Fibroblast of mammary gland (primary cell): Measurements from ENCODE around the gene SWAP70.

Experiments used
- DNase-seq: peaks from one replicate; pipeline ENCODE4 v3.0.0-alpha.2; 2010; ENCODE audit warnings: low read depth
- H3K4me3 ChIP-seq: 2 replicates; pipeline ENCODE4 v1.5.1; 2011; ENCODE audit warnings: low read depth, mild to moderate bottlenecking, low read length, moderate library complexity; ENCODE audit not compliant: control insufficient read depth
- TF ChIP-seq, protein P1 (sequence below): conservative IDR thresholded peaks from 2 replicates; pipeline ENCODE4 v1.5.1; 2011; ENCODE audit warnings: low read depth, low read length, inconsistent platforms; ENCODE audit not compliant: control insufficient read depth, insufficient read depth

The SWAP70 gene

GRCh38 chr11:9708544-9708943 is 44.7 kb downstream of the SWAP70 start:
- DNase-seq, result no peak
- no peak overlapping the region for H3K4me3 ChIP-seq
- TF ChIP-seq, protein P1, sequence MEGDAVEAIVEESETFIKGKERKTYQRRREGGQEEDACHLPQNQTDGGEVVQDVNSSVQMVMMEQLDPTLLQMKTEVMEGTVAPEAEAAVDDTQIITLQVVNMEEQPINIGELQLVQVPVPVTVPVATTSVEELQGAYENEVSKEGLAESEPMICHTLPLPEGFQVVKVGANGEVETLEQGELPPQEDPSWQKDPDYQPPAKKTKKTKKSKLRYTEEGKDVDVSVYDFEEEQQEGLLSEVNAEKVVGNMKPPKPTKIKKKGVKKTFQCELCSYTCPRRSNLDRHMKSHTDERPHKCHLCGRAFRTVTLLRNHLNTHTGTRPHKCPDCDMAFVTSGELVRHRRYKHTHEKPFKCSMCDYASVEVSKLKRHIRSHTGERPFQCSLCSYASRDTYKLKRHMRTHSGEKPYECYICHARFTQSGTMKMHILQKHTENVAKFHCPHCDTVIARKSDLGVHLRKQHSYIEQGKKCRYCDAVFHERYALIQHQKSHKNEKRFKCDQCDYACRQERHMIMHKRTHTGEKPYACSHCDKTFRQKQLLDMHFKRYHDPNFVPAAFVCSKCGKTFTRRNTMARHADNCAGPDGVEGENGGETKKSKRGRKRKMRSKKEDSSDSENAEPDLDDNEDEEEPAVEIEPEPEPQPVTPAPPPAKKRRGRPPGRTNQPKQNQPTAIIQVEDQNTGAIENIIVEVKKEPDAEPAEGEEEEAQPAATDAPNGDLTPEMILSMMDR, result no peak

DNA sequence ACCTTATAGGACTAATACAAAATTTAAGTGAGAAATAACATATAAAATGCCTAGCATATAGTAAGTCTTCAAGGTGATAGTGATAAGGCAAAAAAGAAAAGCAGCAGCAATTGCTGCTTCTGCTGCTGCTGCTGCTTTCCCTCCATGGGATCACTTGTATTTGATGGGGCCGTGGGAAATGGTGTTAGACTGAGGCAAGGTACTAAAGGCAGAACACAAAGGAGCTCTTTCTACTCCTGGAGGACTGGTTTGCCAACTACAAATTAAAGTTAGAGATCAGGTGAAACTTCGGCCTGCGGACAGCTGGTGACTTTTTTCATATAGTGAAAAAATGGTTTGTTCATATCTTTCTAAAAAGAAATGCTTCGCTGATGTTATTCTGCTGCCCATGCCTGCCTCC is 46.3 kb downstream of the SWAP70 start:
- H3K4me3 ChIP-seq, result no peak overlapping the region

GRCh38 chr11:9710852-9711251 is 47.0 kb downstream of the SWAP70 start:
- H3K4me3 ChIP-seq, result no peak overlapping the region
- DNase-seq, result no peak
- TF ChIP-seq, protein P1, result no peak

More for the DNA sequence above, 46.3 kb downstream of the SWAP70 start:
- TF ChIP-seq, protein P1, result no peak
- no peak for DNase-seq

GRCh38 chr11:9711454-9712307 is 47.8 kb downstream of the SWAP70 start:
- TF ChIP-seq, protein P1, result no peak
- no peak overlapping the region for H3K4me3 ChIP-seq
- DNase-seq, result no peak

DNA sequence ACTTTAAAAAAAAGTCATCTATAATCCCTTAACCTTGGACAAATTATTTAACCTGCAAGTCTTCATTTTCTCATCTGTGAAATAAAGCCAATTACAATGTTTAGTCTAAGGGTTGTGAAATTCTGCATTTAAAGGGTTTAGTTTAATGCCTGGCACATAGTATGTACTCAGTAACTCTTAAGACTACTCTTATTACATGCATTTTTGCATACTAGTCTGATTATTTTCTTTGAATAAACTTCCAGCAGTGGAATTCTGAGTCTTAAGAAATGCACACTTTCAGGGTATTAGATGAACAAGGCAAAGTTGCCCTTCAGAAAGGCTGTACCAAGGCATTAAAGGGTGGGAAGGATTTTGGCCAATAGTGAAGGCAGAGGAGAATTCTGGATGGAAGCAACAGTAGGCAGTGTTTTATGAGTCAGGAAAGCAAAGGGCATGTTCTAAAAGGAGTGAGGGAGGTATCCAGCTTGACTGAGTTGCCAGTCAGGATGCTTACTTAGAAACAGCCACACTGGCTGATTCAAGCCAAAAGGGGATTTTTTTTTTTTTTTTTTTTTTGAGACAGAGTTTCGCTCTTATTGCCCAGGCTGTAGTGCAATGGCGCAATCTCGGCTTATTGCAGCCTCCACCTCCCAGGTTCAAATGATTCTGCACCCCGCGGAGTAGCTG is 50.5 kb downstream of the SWAP70 start:
- TF ChIP-seq, protein P1, result no peak
- H3K4me3 ChIP-seq, result no peak overlapping the region
- peak; percentile 43 for DNase-seq

- peak; percentile 89 for DNase-seq
- H3K4me3 ChIP-seq, result no peak overlapping the region
- TF ChIP-seq, protein P1, result no peak
Observed at GRCh38 chr11:9716275-9717039, 52.6 kb downstream of the SWAP70 start.
